Measurements from ENCODE around the gene SMR3B. TPM values are rescaled to one million over a fixed set of nuclear protein-coding genes. Genes with fewer than 3 reads are reported as not detected.

Gene SMR3B
- polyA plus RNA-seq, 1 experiment: not detected

- no peak for DNase-seq (ENCODE audit: low read depth)
- no peak overlapping the region for H3K4me3 ChIP-seq (ENCODE audit: low read depth, low read length)
- no peak for TF ChIP-seq CTCF (IDR thresholded peaks at IDR 0.05; ENCODE audit: insufficient read depth, low read depth, low read length)
- H3K36me3 ChIP-seq (ENCODE audit: control insufficient read depth, insufficient read depth, low read length): no peaks in the 10 kb centered on the region
- H3K27me3 ChIP-seq (ENCODE audit: control insufficient read depth, insufficient read depth, low read length): no peaks in the 10 kb centered on the region
- CTCF ChIA-PET: no interaction called here
- POLR2A ChIA-PET: no interaction called here
These were observed 23.7 kb upstream of the SMR3B start for GRCh38 chr4:70359115-70359661.

- H3K4me3 ChIP-seq (ENCODE audit: low read depth, low read length): no peak within 1 kb of the TSS
- ChIA-PET POLR2A (no interaction called here), CTCF (interaction anchor here (0.6 kb wide), 1 partner anchor 83 kb away, joined by 3 read pairs; no protein-coding TSS in a partner anchor)
- no peak for DNase-seq (ENCODE audit: low read depth)
- no peaks in the 10 kb centered on the region for H3K27me3 ChIP-seq (ENCODE audit: control insufficient read depth, insufficient read depth, low read length)
- no peak for TF ChIP-seq CTCF (IDR thresholded peaks at IDR 0.05; ENCODE audit: insufficient read depth, low read depth, low read length)
- H3K36me3 ChIP-seq (ENCODE audit: control insufficient read depth, insufficient read depth, low read length): no peaks in the 10 kb centered on the region
These were observed 22.5 kb upstream of the SMR3B start, which contains the start of gene SMR3A for GRCh38 chr4:70360460-70360859. SMR3A (plus strand) TSS chr4:70360760; CDS start chr4:70362116, 1,356 bp downstream.

GRCh38 chr4:70364002-70364401 is 18.9 kb upstream of the SMR3B start:
- DNase-seq (ENCODE audit: low read depth): no peak
- Histone ChIP-seq H3K36me3 (ENCODE audit: control insufficient read depth, insufficient read depth, low read length) (no peaks in the 10 kb centered on the region), H3K27me3 (ENCODE audit: control insufficient read depth, insufficient read depth, low read length) (no peaks in the 10 kb centered on the region), H3K4me3 (ENCODE audit: low read depth, low read length) (no peak overlapping the region)
- POLR2A ChIA-PET: no interaction called here
- no peak for TF ChIP-seq CTCF (IDR thresholded peaks at IDR 0.05; ENCODE audit: insufficient read depth, low read depth, low read length)
- CTCF ChIA-PET: no interaction called here

GRCh38 chr4:70365479-70365878 is 17.5 kb upstream of the SMR3B start:
- ChIA-PET POLR2A (no interaction called here), CTCF (no interaction called here)
- Histone ChIP-seq H3K4me3 (ENCODE audit: low read depth, low read length) (no peak overlapping the region), H3K27me3 (ENCODE audit: control insufficient read depth, insufficient read depth, low read length) (no peaks in the 10 kb centered on the region), H3K36me3 (ENCODE audit: control insufficient read depth, insufficient read depth, low read length) (no peaks in the 10 kb centered on the region)
- no peak for DNase-seq (ENCODE audit: low read depth)
- TF ChIP-seq CTCF (IDR thresholded peaks at IDR 0.05; ENCODE audit: insufficient read depth, low read depth, low read length): no peak

GRCh38 chr4:70367813-70368212 is 15.1 kb upstream of the SMR3B start:
- H3K27me3 ChIP-seq (ENCODE audit: control insufficient read depth, insufficient read depth, low read length): no peaks in the 10 kb centered on the region
- no peaks in the 10 kb centered on the region for H3K36me3 ChIP-seq (ENCODE audit: control insufficient read depth, insufficient read depth, low read length)
- DNase-seq (ENCODE audit: low read depth): no peak
- H3K4me3 ChIP-seq (ENCODE audit: low read depth, low read length): no peak overlapping the region
- TF ChIP-seq CTCF (IDR thresholded peaks at IDR 0.05; ENCODE audit: insufficient read depth, low read depth, low read length): no peak
- CTCF ChIA-PET: no interaction called here
- POLR2A ChIA-PET: no interaction called here
